Fibroblast of villous mesenchyme (primary cell): ENCODE results near the gene PDCD6IP. TPM values are rescaled to one million over a fixed set of nuclear protein-coding genes. Genes with fewer than 3 reads are reported as not detected.
A peak's percentile ranks its signal among the peaks of the same experiment; 100 is the strongest.
"Not testable (repeated sequence)": the region's sequence is repeated elsewhere in the genome, so short reads cannot be mapped to it uniquely, and the experiment has no call there.

Experiments
- DNase-seq: peaks from one replicate; pipeline ENCODE4 v3.0.0-alpha.2; 2010; ENCODE audit warnings: low read depth
- H3K4me3 ChIP-seq: 2 replicates; pipeline ENCODE4 v1.5.1; 2011; ENCODE audit warnings: low read depth, mild to moderate bottlenecking, low read length
- CTCF ChIP-seq: IDR thresholded peaks from 2 replicates; pipeline ENCODE4 v1.5.1; 2012; ENCODE audit warnings: low read depth, mild to moderate bottlenecking, low read length; ENCODE audit not compliant: insufficient read depth
- total RNA-seq: library from RNA; depleted of rRNA; stranded (reverse); fragments of >200 nt; gene quantifications from 2 replicates; pipeline ENCODE4 v1.2.3, GENCODE V29; 2012

Gene PDCD6IP
- total RNA-seq, 1 donor: 182 TPM

- DNase-seq: no peak
- TF ChIP-seq CTCF: no peak
- no peak overlapping the region for H3K4me3 ChIP-seq
These were observed 57.6 kb downstream of the PDCD6IP start for GRCh38 chr3:33855884-33856546.

- H3K4me3 ChIP-seq, DNase-seq: not testable (repeated sequence)
These were observed 59.3 kb downstream of the PDCD6IP start for GRCh38 chr3:33857701-33858100.

- H3K4me3 ChIP-seq: no peak overlapping the region
- DNase-seq: peak; percentile 67
- no peak for TF ChIP-seq CTCF
These were observed 59.7 kb downstream of the PDCD6IP start for GRCh38 chr3:33858131-33858530.

GRCh38 chr3:33860373-33861050, 62.1 kb downstream of the PDCD6IP start:
- no peak overlapping the region for H3K4me3 ChIP-seq
- no peak for DNase-seq
- TF ChIP-seq CTCF: no peak

GRCh38 chr3:33865133-33865532, 66.7 kb downstream of the PDCD6IP start:
- no peak for TF ChIP-seq CTCF

GRCh38 chr3:33868309-33868708, 69.9 kb downstream of the PDCD6IP start:
- no peak for DNase-seq
- TF ChIP-seq CTCF: no peak
- no peak overlapping the region for H3K4me3 ChIP-seq

More at GRCh38 chr3:33865133-33865532, 66.7 kb downstream of the PDCD6IP start:
- no peak overlapping the region for H3K4me3 ChIP-seq
- no peak for DNase-seq

GRCh38 chr3:33869977-33870376, 71.5 kb downstream of the PDCD6IP start:
- no peak for TF ChIP-seq CTCF
- no peak for DNase-seq

More at GRCh38 chr3:33869977-33870376, 71.5 kb downstream of the PDCD6IP start:
- H3K4me3 ChIP-seq: no peak overlapping the region
